GM18507 (cell line): ENCODE measurements around the gene THOC5.
"Not testable (repeated sequence)": the region's sequence is repeated elsewhere in the genome, so short reads cannot be mapped to it uniquely, and the experiment has no call there.

ENCODE experiments used
- DNase-seq: peaks from one replicate; pipeline ENCODE4 v3.0.0; 2011; ENCODE audit warnings: low read depth; ENCODE audit not compliant: insufficient read length; ENCODE audit errors: extremely low spot score
- FAIRE-seq: peaks from 2 replicates; lab custom pipeline; 2011; peaks lifted over from hg19 to GRCh38; lab: Jason Lieb, UNC

The THOC5 gene

GRCh38 chr22:29553351-29554224 lies at the start of gene THOC5:
Gene THOC5 (minus strand): TSS chr22:29553757. CDS start chr22:29549147, 4,610 bp downstream.
- peak; percentile 97 for DNase-seq
- FAIRE-seq: peak; percentile 97

GRCh38 chr22:29598684-29599020 lies 45.1 kb upstream of the THOC5 start:
- DNase-seq: no peak
- FAIRE-seq: no peak

DNA sequence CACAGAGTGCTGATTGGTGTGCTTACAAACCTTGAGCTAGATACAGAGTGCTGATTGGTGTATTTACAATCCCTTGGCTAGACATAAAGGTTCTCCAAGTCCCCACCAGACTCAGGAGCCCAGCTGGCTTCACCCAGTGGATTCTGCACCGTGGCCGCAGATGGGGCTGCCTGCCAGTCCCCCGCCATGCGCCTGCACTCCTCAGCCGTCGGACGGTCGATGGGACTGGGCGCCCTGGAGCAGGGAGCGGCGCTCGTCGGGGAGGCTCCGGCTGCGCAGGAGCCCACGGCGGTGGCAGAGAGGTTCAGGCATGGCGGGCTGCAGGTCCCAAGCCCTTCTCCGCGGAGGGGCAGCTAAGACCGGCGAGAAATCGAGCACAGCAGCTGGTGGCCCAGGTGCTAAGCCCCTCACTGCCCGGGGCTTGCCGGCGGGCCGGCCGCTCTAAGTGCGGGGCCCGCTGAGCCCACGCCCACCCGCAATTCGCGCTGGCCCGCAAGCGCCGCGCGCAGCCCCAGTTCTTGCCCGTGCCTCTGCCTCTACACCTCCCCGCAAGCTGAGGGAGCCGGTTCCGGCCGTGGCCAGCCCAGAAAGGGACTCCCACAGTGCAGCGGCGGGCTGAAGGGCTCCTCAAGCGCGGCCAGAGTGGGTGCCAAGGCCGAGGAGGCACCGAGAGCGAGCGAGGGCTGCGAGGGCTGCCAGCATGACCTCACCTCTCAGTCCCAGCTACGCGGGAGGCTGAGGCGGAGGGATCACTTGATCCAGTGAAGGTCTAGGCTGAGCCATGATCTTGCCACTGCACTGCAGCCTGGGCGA lies 44.5 kb upstream of the THOC5 start:
- not testable (repeated sequence) for DNase-seq

GRCh38 chr22:29596408-29596807 lies 42.9 kb upstream of the THOC5 start:
- FAIRE-seq (no peak), DNase-seq (no peak)

More for the DNA sequence above, 44.5 kb upstream of the THOC5 start:
- not testable (repeated sequence) for FAIRE-seq

GRCh38 chr22:29594447-29594846 lies 40.9 kb upstream of the THOC5 start:
- FAIRE-seq, DNase-seq: not testable (repeated sequence)

GRCh38 chr22:29593923-29594322 lies 40.4 kb upstream of the THOC5 start:
- FAIRE-seq (no peak), DNase-seq (no peak)

DNA sequence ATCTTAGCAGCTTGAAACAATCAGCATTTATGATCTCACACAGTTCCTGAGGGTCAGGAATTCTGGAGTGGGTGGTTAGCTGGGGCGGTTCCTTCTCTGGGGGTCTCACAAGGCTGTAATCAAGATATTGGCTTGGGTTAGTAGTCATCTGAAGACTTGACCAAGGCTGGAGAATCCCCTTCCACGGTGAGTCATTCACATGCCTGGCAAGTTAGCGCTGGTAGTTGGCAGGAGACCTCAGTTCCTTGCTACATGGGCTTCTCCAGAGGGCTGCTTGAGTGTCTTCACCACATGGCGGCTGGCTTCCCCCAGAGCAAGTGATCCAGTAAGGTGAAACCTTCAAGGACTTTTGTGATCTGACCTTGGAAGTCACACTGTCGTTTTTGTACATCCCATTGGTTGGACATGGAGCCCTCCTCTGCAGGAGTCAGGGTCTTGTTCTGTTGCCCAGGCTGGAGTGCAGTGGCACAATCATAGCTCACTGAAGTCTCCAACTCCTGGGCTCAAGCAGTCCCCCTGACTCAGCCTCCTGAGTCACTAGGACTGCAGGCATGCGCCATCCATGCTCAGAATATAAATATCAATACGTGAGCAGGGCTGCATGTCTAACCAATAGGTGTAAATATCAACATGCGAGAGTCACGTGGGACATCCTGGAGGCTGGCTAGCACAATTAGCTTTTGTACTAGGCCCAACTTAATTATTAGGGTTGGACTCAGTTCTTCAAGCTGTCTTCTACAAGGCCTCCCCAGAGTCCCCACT lies 34.6 kb upstream of the THOC5 start:
- FAIRE-seq (no peak), DNase-seq (no peak)

GRCh38 chr22:29586193-29586705 lies 32.7 kb upstream of the THOC5 start:
- not testable (repeated sequence) for DNase-seq, FAIRE-seq

DNA sequence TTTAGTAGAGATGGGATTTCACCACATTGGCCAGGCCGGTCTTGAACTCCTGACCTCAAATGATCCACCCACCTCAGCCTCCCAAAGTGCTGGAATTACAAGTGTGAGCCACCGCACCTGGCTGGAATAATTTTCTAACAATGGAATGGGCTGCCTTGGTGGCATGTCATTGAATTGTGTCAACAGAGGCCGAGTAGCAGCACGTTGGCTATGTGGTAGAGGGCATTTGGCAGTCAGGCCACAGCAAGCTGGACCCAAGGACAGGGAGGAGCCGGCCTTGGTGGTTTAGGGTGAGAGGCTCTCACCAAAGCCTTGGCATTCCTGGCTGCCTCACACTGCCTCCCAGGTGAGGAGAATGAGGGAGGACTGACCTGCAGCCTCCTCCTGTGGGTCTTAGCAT lies 31.4 kb upstream of the THOC5 start:
- no peak for FAIRE-seq
- DNase-seq: no peak

DNA sequence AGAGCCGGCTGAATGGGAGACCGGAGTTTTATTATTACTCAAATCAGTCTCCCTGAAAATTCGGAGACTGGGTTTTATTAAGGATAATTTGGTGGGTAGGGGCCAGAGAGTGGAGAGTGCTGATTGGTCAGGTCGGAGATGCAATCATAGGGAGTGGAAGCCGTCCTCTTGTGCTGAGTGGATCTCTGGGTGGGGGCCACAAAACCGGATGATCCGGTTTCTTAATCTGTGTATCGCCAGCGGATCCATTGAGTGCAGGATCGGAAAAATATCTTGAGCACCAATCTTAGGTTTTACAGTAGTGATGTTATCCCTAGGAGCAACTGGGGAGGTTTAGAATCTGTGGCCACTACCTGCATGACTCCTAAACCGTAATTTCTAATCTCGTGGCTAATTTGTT lies 28.2 kb upstream of the THOC5 start:
- DNase-seq: no peak
- FAIRE-seq: peak; percentile 12

- peak; percentile 29 for FAIRE-seq
- no peak for DNase-seq
Measured at GRCh38 chr22:29580200-29580810, 26.7 kb upstream of the THOC5 start.

GRCh38 chr22:29578462-29579200 lies 25.1 kb upstream of the THOC5 start:
- DNase-seq (no peak), FAIRE-seq (no peak)

- DNase-seq (no peak), FAIRE-seq (no peak)
Measured at GRCh38 chr22:29574762-29575450, 21.3 kb upstream of the THOC5 start.

GRCh38 chr22:29570912-29571549 lies 17.5 kb upstream of the THOC5 start:
- no peak for DNase-seq
- no peak for FAIRE-seq

- FAIRE-seq: no peak
- no peak for DNase-seq
Measured at GRCh38 chr22:29570456-29570855, 16.9 kb upstream of the THOC5 start.

- no peak for FAIRE-seq
- DNase-seq: no peak
Measured at GRCh38 chr22:29569011-29569678, 15.6 kb upstream of the THOC5 start.

- no peak for DNase-seq
- no peak for FAIRE-seq
Measured at GRCh38 chr22:29567338-29567737, 13.8 kb upstream of the THOC5 start.
